Measurements from ENCODE around the gene FAM110A.
"Not testable (repeated sequence)": the region's sequence is repeated elsewhere in the genome, so short reads cannot be mapped to it uniquely, and the experiment has no call there.

Gene FAM110A

GRCh38 chr20:824490-824889 is 9.0 kb upstream of the FAM110A start:
- no peak for DNase-seq

- no peak for DNase-seq
Measured at GRCh38 chr20:824916-825315, 8.6 kb upstream of the FAM110A start.

- DNase-seq, result no peak
Measured at GRCh38 chr20:825710-826421, 7.6 kb upstream of the FAM110A start.

GRCh38 chr20:826695-827323 is 6.7 kb upstream of the FAM110A start:
- DNase-seq, result peak; percentile 24

- not testable (repeated sequence) for DNase-seq
Measured at GRCh38 chr20:827981-828380, 5.5 kb upstream of the FAM110A start.

GRCh38 chr20:828987-829386 is 4.5 kb upstream of the FAM110A start:
- DNase-seq, result peak; percentile 95

GRCh38 chr20:829551-829950 is 4.0 kb upstream of the FAM110A start:
- DNase-seq, result peak; percentile 71

- DNase-seq, result no peak
Measured at GRCh38 chr20:830011-830521, 3.4 kb upstream of the FAM110A start.

- DNase-seq, result no peak
Measured at GRCh38 chr20:831251-831650, 2.3 kb upstream of the FAM110A start.

GRCh38 chr20:831956-832355 is 1.6 kb upstream of the FAM110A start:
- DNase-seq, result no peak

- no peak for DNase-seq
Measured at GRCh38 chr20:833121-833449, 430 bp upstream of the FAM110A start.

GRCh38 chr20:834151-834746 is 734 bp downstream of the FAM110A start:
- DNase-seq, result peak; percentile 61

- DNase-seq, result no peak
Measured at GRCh38 chr20:835608-836045, 2.1 kb downstream of the FAM110A start.

GRCh38 chr20:836190-836589 is 2.7 kb downstream of the FAM110A start:
- no peak for DNase-seq

- no peak for DNase-seq
Measured at GRCh38 chr20:839015-839414, 5.5 kb downstream of the FAM110A start.

GRCh38 chr20:839626-840025 is 6.1 kb downstream of the FAM110A start:
- DNase-seq, result no peak

GRCh38 chr20:840503-840857 is 7.0 kb downstream of the FAM110A start:
- no peak for DNase-seq

GRCh38 chr20:840858-841567 is 7.5 kb downstream of the FAM110A start:
- no peak for DNase-seq

- DNase-seq, result no peak
Measured at GRCh38 chr20:841568-842546, 8.3 kb downstream of the FAM110A start.

GRCh38 chr20:842547-842940 is 9.0 kb downstream of the FAM110A start:
- DNase-seq, result no peak

- DNase-seq, result no peak
Measured at GRCh38 chr20:843912-844311, 10.4 kb downstream of the FAM110A start.

- peak; percentile 85 for DNase-seq
Measured at GRCh38 chr20:844473-845225, 11.1 kb downstream of the FAM110A start.

Data from OCI-M1 (cell line).